Caki2 (cell line): ENCODE data around the gene IL18RAP. TPM values are rescaled to one million over a fixed set of nuclear protein-coding genes. Genes with fewer than 3 reads are reported as not detected.

ENCODE experiments used
- DNase-seq: peaks from one replicate; pipeline ENCODE4 v3.0.0-alpha.2; 2015; ENCODE audit warnings: low read depth
- in situ Hi-C: cut with HindIII; loops from 2 replicates; pipeline ENCODE4 v1.10.0; 2016; ENCODE audit warnings: low sequenced_read_pairs, low pct_unique_long_range_greater_than_20kb, mixed read lengths
- total RNA-seq: library from RNA; depleted of rRNA; stranded (reverse); fragments of >200 nt; shearing (Covaris generic); gene quantifications from 2 replicates; pipeline ENCODE4 v1.2.3, GENCODE V29; 2014; ENCODE audit warnings: low replicate concordance; rRNA removed

IL18RAP gene, protein sequence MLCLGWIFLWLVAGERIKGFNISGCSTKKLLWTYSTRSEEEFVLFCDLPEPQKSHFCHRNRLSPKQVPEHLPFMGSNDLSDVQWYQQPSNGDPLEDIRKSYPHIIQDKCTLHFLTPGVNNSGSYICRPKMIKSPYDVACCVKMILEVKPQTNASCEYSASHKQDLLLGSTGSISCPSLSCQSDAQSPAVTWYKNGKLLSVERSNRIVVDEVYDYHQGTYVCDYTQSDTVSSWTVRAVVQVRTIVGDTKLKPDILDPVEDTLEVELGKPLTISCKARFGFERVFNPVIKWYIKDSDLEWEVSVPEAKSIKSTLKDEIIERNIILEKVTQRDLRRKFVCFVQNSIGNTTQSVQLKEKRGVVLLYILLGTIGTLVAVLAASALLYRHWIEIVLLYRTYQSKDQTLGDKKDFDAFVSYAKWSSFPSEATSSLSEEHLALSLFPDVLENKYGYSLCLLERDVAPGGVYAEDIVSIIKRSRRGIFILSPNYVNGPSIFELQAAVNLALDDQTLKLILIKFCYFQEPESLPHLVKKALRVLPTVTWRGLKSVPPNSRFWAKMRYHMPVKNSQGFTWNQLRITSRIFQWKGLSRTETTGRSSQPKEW
- not detected in 2 replicates for total RNA-seq

DNA sequence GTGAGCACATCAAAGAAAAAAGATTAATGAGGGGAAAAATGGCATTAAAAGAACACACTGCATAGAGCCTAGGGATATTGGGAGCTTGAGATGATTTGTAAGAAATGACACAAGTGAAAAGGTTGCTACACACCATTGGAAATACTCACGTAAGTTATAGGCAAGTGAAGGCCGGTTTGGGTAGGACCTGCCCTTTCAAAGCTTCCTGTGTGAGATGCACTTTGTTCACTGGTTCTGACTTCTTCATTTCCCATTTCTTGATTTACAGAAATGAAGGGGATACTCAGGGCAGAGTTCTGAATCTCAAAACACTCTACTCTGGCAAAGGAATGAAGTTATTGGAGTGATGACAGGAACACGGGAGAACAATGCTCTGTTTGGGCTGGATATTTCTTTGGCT, at the start of gene IL18RAP:
Gene IL18RAP (plus strand): TSS at position 251 of the 400 bp plus-strand sequence. CDS start 118 bp downstream, at position 369.
- DNase-seq: no peak
- in situ Hi-C loops: no loop called here

- in situ Hi-C loops: no loop called here
- DNase-seq: no peak
Observed at GRCh38 chr2:102376052-102376591, 46.8 kb upstream of the IL18RAP start.

- in situ Hi-C loops: no loop called here
- DNase-seq: no peak
Observed at GRCh38 chr2:102383722-102384121, 39.2 kb upstream of the IL18RAP start.

DNA sequence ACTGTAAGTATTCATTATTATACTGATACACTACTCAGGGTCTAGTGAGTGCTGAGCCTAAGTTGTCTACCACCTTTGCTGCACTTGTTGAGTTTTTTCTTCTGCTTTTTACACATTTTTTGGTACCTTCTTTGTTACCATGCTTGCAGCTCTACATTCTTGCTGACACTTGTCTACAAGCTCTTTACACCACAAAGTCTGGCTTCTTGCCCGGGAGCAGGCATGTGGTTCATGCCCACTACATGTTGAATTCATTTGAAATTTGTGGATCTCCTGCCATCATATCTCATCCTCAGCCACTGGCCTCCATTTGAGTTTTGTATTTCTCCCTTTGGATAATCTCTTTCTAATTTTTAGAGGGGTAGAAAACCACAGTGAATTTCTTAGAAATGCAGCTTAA, 37.4 kb upstream of the IL18RAP start:
- DNase-seq: no peak
- in situ Hi-C loops: no loop called here

GRCh38 chr2:102386004-102386403, 37.0 kb upstream of the IL18RAP start:
- in situ Hi-C loops: no loop called here
- no peak for DNase-seq

DNA sequence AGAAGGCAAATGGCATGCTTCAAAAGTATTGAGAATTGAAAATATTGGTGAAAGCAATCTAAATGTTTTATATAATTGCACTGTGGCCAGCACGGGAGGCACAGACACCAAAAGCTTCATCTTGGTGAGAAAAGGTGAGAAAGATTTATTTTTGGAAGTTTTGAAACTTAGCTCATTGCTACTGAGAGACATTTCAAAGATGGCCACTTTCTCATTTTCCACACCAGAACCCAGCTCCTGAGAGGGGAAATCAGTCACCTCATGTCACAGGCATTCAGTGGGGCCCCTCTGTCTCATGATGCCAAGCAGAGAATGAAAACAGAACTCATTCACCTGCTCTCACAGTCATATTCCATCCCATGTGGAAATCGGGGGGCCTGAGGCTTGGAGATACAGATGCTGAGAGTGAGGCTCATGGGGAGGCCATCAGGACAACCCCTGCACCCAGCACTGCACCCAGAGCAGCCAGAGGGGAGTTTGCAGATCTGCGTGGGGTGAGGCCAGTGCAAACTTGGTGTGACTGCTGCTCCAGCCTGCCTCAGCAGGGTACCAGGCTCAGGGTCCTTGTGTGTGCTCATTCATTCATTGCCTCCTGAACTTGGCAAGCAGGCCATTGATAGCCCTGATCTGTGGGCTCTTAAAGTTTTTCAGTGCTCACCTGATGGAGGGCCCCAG, 36.0 kb upstream of the IL18RAP start:
- no peak for DNase-seq
- in situ Hi-C loops: no loop called here

GRCh38 chr2:102387763-102388546, 35.0 kb upstream of the IL18RAP start:
- DNase-seq: no peak
- in situ Hi-C loops: no loop called here

- no peak for DNase-seq
- in situ Hi-C loops: no loop called here
Observed at GRCh38 chr2:102391565-102391964, 31.4 kb upstream of the IL18RAP start.

DNA sequence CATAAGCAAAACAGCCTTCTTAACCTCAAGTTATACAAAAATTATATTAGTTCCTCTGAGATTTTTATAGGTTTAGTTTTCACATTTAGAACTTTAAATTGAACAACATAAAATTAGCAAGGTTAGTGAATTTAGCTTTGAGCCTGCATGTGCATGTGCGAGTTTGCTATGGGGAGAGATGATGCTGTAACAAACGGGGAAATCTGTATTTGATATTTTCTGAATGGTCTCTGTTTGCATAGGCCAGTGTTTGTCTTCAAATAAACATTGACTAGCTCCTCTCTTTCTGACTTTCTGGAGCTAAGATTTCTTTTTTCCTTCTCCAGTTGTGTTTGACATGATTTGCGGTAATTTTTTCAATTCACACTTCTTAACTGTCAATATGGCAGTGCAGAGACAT, 30.9 kb upstream of the IL18RAP start:
- no peak for DNase-seq
- in situ Hi-C loops: no loop called here

DNA sequence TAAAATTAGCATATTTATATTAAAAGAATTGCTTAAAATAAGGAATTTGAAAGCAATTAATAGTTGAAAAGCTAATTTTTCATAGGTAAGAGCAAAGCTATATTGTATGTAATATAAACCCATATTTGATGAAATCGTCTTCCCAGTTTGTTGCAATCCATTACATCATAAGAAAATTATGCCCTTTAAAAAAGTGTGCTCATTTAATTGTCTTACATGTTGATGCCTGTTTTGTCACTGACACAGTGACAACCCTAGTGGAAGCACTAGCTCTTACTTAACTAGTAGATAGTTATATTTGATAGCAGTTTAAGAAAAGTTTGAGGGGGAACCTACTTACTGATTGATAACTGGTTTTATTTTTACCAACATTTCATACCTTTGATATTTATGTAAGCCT, 30.0 kb upstream of the IL18RAP start:
- in situ Hi-C loops: no loop called here
- DNase-seq: no peak

GRCh38 chr2:102396012-102396411, 26.9 kb upstream of the IL18RAP start:
- in situ Hi-C loops: no loop called here
- no peak for DNase-seq

GRCh38 chr2:102397209-102397608, 25.8 kb upstream of the IL18RAP start:
- DNase-seq: no peak
- in situ Hi-C loops: no loop called here

GRCh38 chr2:102399499-102400141, 23.3 kb upstream of the IL18RAP start:
- in situ Hi-C loops: no loop called here
- no peak for DNase-seq

GRCh38 chr2:102401456-102401855, 21.5 kb upstream of the IL18RAP start:
- DNase-seq: no peak
- in situ Hi-C loops: no loop called here

- DNase-seq: no peak
- in situ Hi-C loops: no loop called here
Observed at GRCh38 chr2:102401865-102402264, 21.1 kb upstream of the IL18RAP start.

DNA sequence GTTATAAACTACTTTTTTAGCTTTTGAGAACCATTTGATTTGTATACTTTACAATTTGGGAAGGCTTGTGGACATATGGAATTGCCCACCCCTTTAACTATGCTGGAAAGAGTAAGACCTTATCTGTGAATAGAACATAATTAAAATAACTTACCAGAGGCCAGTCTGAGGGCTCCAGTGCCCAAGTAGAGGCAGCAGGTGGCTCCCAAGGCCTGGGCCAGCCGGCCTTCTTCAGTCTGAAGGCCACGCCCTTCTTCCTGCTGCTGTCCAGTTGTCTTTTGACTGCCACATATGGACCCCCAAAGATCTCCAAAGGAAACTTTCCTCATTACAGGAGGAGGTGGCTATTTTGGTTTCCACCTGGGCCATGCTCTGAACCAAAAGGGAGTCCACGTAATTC, 12.0 kb upstream of the IL18RAP start:
- no peak for DNase-seq
- in situ Hi-C loops: no loop called here

DNA sequence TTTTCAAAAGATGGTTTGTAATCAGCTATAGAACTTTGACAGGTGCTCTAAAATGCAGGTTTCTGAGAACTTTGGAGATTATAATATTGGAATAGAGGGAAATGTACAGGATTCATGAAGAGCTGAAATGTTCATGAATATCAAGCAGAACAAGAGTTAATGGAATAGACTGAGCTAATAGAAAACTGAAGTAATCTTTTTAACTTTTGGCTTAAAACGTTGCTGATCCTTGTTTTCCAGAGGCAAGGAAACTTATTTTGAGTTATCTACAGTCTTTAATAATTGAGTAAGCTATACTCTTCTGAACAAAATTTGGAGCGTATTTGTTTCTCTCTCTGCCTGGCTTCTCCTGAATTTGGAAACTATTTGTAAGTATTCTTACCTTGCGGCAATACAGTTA, 10.8 kb upstream of the IL18RAP start:
- no peak for DNase-seq
- in situ Hi-C loops: no loop called here

- in situ Hi-C loops: no loop called here
- no peak for DNase-seq
Observed at GRCh38 chr2:102417946-102418345, 5.0 kb upstream of the IL18RAP start.
